T-helper 1 cell treated with Interleukin-12 subunit alpha and Interleukin-12 subunit beta and Interleukin-4 antibody, amounts not matched to agents 30 μg/mL and 1 μg/mL, for 36 hours (primary cell): ENCODE data around the gene PLA2G4F.

ENCODE experiments used
- H3K27ac Mint-ChIP-seq: one replicate; pipeline ENCODE4 v1.8.0; 2021; ENCODE audit warnings: mild to moderate bottlenecking, mixed read lengths
- H3K27me3 Mint-ChIP-seq: one replicate; pipeline ENCODE4 v1.8.0; 2021; ENCODE audit warnings: low read depth, mixed read lengths
- H3K36me3 Mint-ChIP-seq: one replicate; pipeline ENCODE4 v1.8.0; 2021; ENCODE audit warnings: low read depth, mixed read lengths
- H3K4me1 Mint-ChIP-seq: one replicate; pipeline ENCODE4 v1.8.0; 2021; ENCODE audit warnings: low read depth, mixed read lengths
- H3K4me3 Mint-ChIP-seq: one replicate; pipeline ENCODE4 v1.8.0; 2021; ENCODE audit warnings: mild to moderate bottlenecking, moderate library complexity, mixed read lengths
- H3K9me3 Mint-ChIP-seq: one replicate; pipeline ENCODE4 v1.8.0; 2021; ENCODE audit warnings: mixed read lengths

PLA2G4F gene

DNA sequence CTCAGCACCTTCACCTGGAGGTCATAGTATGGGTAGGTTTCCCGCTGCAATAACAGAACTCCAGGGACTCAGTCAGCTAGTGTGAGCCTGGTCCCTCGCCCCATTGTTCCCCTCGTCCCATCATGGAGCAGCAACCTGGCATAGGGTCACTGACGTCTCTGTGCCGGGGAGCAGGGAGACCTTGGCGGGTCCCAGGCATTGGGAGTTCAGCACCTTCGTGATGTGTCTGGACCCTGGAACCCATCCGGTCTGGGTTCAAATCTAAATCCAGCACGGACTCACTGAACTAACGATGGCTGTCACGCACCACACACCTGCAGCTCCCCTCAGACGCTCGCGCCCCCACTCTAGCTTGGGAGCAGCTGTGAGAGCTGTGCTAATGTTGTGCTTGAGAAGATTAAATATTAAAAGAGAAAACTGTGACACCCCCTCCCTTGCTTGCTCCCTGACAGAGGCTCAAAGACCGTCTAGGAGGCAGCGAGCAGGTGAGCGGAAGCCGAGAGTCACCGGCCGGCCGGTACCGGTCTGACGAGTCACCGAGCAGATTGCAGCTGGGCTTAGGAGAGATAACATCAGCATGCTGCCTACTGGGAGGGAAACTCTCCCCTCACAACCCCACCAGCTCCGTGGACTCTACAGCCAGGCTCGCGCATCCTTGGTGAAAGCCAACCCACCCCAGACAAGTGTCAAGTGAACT lies 742 bp downstream of the PLA2G4F start:
- Mint-ChIP-seq H3K27ac (no peak overlapping the region), H3K36me3 (peaks cover 6% of the 10 kb centered on the region), H3K4me3 (no peak overlapping the region), H3K4me1 (no peaks in the 10 kb centered on the region), H3K9me3 (no peaks in the 10 kb centered on the region), H3K27me3 (no peaks in the 10 kb centered on the region)

DNA sequence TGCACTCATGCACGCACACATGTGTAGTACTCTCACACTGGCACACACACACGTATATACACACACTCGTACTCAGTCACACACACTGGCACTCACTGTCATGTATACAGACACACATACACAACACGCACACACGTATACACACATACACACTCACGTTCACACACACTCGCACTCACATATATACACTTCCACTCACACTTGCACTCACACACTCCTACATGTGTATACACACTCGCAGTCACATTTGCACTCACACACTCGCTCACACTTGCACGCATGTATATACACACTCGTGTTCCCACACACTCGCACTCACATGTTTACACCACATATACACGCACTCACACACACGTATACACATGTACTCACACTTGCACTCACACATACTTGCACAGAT lies 1.5 kb downstream of the PLA2G4F start:
- Mint-ChIP-seq H3K4me1 (no peaks in the 10 kb centered on the region), H3K27ac (no peak overlapping the region), H3K4me3 (no peak overlapping the region), H3K9me3 (no peaks in the 10 kb centered on the region), H3K36me3 (peaks cover 6% of the 10 kb centered on the region), H3K27me3 (no peaks in the 10 kb centered on the region)

DNA sequence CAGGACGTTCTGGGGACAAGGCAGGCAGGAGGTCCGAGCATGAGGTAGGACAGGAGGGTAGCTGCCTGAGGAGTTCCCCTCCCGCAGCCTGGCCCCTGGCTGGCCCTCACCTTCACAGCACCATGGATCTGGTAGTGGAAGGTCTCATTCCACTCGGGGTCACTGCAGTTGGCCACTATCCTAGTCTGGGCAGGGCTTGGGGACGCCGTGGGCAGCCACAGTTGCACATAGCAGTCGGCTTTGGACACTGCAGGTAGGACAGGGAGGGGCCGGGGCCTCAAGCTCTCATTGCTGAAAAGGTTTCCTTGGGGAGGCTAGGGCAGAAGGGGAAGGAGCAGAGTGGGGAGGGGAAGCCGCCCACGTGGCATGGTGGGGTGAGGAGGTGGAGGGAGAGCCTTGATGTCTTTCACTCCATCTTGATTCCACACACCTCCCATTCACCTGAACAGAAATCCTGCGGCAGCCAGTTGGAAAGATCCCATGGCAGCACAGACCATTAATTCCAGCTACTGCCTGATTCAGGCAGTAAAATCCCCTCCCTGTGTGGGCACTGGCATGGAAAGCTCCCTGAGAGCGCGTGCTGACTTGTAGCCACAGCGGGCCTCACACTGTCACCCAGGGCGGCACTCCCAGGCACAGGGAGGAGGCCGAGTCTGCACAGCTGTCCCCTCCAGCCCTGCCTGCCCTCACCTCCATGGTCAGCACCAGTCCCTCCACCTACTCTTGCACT lies 2.1 kb downstream of the PLA2G4F start:
- Mint-ChIP-seq H3K4me1 (no peaks in the 10 kb centered on the region), H3K9me3 (no peaks in the 10 kb centered on the region), H3K27ac (no peak overlapping the region), H3K27me3 (no peaks in the 10 kb centered on the region), H3K4me3 (no peak overlapping the region), H3K36me3 (peaks cover 2% of the 10 kb centered on the region)

DNA sequence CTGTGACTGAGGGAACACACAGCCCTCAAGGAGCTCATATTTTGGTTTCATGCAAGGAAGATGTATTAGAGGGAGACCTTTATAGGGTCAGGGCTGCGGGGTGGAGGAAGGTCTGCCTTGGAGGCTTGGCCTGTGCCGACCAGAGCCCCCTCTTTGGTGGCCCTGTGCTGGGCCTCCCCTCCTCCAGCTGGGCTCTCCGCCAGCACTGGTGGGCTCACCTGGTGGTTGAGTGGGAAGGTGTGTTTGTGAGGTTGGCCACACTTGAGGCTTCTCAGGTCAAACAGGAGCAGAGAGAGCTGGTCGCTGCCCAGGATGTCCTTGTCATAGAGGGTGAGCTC lies 2.6 kb downstream of the PLA2G4F start:
- Mint-ChIP-seq H3K36me3 (peaks cover 2% of the 10 kb centered on the region), H3K27me3 (no peaks in the 10 kb centered on the region), H3K4me1 (no peaks in the 10 kb centered on the region), H3K4me3 (no peak overlapping the region), H3K27ac (no peak overlapping the region), H3K9me3 (no peaks in the 10 kb centered on the region)

DNA sequence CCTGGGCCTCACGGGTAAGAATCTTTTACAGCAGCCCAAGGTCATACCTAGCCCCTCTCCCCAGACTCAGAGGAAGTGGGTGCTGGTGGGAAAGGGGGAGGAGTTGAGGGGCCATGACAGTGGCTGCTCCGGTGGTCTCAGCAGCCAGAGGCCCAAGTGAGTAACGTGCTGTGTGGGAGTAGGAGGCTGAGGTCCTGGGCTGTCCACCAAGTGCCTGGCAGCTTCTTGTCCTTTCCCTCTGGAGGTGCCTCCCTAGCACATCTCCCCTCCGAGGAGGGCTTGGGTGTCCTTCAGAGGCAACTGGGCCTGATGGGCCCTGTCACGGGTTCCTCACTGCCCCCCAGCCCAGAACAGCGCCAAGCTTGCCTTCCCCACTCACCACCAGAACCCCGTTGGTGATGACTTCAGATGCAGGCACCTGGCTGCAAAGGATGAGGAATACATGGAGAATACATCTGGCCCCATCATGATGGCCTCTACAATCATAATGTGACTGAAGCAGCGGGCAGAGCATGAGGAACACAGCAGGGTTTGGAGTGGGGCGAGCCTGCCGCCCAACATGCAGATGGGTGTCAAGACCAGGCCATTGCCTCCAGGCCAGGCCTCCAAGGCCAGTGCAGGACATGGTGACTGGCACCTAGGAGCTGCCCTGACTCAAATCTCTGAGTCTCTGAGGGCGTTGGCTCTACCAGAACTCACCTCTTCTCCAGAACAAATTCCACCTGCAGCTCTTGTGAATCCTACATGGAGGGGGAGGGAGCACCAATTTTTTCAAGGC lies 3.3 kb downstream of the PLA2G4F start:
- H3K27ac Mint-ChIP-seq: no peak overlapping the region
- H3K4me1 Mint-ChIP-seq: no peaks in the 10 kb centered on the region
- no peak overlapping the region for H3K4me3 Mint-ChIP-seq
- no peaks in the 10 kb centered on the region for H3K9me3 Mint-ChIP-seq
- H3K36me3 Mint-ChIP-seq: no peaks in the 10 kb centered on the region
- no peaks in the 10 kb centered on the region for H3K27me3 Mint-ChIP-seq

DNA sequence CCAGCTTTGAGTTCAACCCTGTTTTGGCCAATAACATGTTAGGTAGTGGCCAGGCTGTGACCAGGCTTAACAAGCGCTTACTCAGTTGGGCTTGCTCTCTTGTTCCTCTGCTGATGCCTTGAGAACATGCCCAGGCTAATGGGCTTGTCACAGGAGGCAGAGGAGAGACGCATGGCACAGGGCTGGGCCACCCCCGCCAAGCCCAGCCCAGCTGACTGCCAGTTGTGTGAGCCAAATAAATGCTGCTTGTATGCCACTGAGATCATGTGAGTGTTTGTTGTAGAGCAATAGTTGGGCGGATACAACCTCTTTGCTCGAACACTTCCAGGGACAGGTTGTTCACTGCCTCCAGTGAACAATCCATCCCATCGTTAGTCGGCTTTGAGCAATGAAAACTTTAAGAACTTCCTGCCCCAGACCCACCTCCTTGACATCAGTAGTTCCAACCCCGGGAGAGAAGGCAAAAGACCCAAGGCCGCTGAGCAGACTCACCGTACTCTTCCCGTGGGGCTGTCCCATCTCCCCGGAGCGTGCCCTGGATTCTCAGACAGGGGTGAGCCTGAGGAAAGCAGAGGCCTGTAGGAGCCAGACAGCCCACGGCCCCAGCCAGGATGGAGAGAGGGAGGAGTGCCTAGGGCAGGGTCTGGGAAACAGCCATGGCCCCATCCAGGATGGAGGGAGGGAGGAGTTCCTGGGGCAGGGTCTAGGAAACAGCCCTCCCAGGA lies 4.1 kb downstream of the PLA2G4F start:
- no peaks in the 10 kb centered on the region for H3K4me1 Mint-ChIP-seq
- H3K9me3 Mint-ChIP-seq: no peaks in the 10 kb centered on the region
- no peak overlapping the region for H3K4me3 Mint-ChIP-seq
- H3K27ac Mint-ChIP-seq: no peak overlapping the region
- no peaks in the 10 kb centered on the region for H3K27me3 Mint-ChIP-seq
- H3K36me3 Mint-ChIP-seq: no peaks in the 10 kb centered on the region

DNA sequence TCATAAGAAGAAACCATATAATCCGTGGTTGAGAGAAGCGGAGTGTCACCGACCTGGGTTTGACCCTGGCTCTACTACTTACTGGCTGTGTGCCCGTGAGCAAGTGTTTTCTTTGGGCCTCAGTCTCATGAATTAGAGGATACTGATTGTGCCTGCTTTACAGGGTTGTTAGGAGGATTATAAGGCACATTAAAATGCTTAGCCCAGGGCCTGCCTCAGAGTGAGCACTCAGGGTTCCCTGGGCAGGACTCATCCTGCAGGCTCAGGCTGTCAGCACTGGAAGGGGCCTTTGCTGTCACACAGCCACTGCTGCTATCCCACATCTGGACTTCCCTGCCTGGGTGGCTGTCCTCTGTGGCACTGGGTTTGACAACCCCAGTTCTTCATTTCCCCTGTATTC lies 4.7 kb downstream of the PLA2G4F start:
- H3K27me3 Mint-ChIP-seq: no peaks in the 10 kb centered on the region
- H3K4me3 Mint-ChIP-seq: no peak overlapping the region
- no peaks in the 10 kb centered on the region for H3K36me3 Mint-ChIP-seq
- H3K4me1 Mint-ChIP-seq: no peaks in the 10 kb centered on the region
- no peaks in the 10 kb centered on the region for H3K9me3 Mint-ChIP-seq
- H3K27ac Mint-ChIP-seq: no peak overlapping the region

DNA sequence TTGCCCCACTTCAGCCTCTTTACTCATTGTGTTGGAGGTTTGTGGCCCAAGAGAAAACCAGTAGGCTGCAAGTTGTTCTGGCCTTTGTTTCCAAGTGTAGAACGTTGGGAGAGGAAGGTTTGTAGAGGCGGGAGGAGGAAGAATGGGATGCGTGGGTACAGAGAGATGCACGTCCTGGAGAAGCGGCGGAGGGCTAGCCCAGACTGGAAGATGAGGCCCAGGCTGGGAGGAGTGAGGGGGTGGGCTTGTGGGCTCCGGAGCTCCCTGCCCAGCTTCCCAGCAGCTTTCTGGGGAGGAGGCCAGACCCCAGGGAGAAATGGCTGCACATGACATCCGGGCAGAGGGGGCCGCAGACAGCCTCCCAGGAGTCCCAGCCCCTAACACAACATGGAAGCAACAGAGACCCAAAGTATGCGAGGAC lies 5.3 kb downstream of the PLA2G4F start:
- H3K27ac Mint-ChIP-seq: no peak overlapping the region
- no peaks in the 10 kb centered on the region for H3K4me1 Mint-ChIP-seq
- no peaks in the 10 kb centered on the region for H3K36me3 Mint-ChIP-seq
- H3K4me3 Mint-ChIP-seq: no peak overlapping the region
- H3K27me3 Mint-ChIP-seq: no peaks in the 10 kb centered on the region
- H3K9me3 Mint-ChIP-seq: no peaks in the 10 kb centered on the region

DNA sequence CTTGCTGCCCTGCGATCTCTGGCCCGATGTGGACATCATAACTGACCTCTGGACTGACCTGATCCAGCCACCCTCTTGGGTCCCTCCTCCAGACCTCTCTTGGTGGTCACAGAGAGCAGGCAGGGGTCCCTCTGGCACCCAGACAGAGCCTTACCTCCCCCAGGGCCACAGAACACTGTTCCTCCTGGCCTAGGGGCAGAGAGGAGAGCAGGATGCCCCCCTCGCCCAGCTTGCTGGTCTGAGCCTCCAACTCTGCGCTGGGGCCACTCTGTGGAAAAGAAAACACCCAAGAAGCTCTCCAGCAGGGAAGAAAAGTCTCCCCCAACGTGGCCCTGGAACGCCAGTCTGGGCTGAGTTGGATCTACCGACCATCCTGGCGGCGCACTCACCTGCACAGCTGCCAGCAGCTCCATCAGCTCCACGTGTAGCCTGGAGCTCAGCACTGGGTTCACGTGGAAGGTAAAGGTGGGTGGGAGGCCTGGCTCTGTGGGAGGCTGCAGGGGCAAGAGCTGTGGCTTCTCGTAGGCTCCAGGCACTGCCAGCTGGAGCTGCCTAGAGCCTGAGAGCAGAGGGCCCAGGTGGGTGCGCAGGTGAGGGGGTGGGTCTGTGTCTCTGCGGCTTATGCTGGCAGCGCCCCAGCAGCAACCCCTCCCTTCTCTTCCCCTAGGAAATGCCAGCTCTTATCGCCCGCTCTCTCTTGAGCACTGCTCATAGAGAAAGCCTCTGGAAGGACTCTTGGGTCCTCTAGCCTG lies 6.0 kb downstream of the PLA2G4F start:
- Mint-ChIP-seq H3K27me3 (no peaks in the 10 kb centered on the region), H3K4me3 (no peak overlapping the region), H3K27ac (no peak overlapping the region), H3K36me3 (no peaks in the 10 kb centered on the region), H3K4me1 (no peaks in the 10 kb centered on the region), H3K9me3 (no peaks in the 10 kb centered on the region)

DNA sequence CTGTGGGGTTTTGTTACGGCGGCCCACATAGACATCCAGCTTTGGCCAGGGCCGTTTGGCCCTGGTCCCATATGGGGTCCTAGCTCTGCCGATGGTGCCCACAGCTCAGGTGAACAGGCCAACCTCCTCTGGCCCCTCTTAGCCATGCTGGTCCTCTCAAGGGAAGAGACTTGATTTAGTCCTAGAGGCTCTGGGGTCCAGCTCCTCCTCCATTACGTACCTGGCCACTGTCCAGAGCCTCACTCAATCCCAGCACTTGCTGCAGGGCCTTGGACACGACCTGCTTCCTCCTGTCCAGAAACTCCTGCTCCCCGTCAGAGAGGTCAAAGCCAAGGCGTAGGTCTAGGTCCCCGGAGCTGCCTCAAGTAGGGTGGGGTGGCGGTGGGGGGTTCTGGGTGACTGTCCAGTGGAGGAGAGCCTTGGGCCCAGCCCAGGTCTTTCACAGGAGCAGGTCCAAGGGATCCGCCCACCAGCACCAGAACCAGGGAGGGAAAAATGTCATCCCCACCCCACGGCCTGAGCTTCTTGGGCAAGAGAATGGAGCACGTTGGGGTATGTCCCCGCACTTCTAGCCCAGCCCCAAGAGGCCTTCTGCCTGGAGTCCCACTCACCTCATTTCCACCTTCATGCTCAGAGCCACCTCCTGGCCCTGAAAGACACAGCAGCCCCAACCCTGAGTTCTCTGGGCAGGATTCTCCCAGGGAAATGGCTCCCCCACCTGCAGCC lies 6.8 kb downstream of the PLA2G4F start:
- H3K27me3 Mint-ChIP-seq: no peaks in the 10 kb centered on the region
- H3K36me3 Mint-ChIP-seq: no peaks in the 10 kb centered on the region
- no peaks in the 10 kb centered on the region for H3K9me3 Mint-ChIP-seq
- H3K27ac Mint-ChIP-seq: no peak overlapping the region
- H3K4me1 Mint-ChIP-seq: no peaks in the 10 kb centered on the region
- H3K4me3 Mint-ChIP-seq: no peak overlapping the region

DNA sequence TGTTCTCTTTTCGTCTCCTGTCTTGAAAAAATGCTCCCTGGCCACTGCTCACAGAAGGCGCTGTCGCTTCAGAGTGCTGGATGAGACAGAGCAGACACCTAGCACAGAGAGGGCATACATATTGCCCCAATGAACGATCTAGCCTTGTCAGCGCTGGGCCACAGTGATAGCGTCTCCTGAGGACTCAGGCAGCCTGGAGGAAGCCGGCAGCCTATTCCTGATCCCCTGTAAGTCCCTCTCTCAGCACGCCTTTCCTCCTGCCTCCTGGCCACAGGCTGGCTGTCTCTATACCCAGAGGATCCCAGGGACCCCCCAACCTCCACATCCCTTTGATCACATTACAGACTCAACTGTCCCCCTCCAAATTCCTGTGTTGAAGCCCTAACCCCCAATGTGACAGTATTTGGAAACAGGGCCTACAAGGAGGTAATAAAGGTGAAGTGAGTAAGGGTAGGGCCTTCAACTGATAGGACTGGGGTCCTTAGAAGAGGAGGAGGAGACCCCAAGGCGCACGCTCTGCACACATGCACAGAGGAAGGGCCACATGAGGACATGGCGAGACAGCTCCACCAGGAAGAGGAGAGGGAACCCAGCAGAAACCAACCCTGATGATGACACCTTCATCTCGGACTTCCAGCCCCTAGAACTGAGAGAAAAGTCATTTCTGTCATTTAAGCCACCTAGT lies 7.5 kb downstream of the PLA2G4F start:
- Mint-ChIP-seq H3K36me3 (no peaks in the 10 kb centered on the region), H3K4me1 (no peaks in the 10 kb centered on the region), H3K27ac (no peak overlapping the region), H3K27me3 (no peaks in the 10 kb centered on the region), H3K4me3 (no peak overlapping the region), H3K9me3 (no peaks in the 10 kb centered on the region)

DNA sequence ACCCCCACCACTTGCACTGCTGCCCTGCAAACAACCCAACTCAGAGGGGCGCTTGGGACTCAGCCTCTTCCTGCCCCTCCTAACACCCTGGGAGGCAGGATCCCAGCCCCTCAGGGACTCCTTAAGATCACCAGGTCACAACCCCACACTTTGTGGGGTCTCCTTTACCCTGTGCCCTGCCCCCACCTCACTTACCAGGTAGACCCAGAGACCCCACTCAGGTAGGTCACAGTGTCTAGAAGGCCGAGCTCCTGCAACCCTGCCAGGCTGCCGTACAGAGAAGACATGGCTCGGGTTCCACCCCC lies 9.1 kb downstream of the PLA2G4F start:
- no peak overlapping the region for H3K27ac Mint-ChIP-seq
- H3K4me1 Mint-ChIP-seq: no peaks in the 10 kb centered on the region
- no peaks in the 10 kb centered on the region for H3K9me3 Mint-ChIP-seq
- no peaks in the 10 kb centered on the region for H3K27me3 Mint-ChIP-seq
- H3K36me3 Mint-ChIP-seq: no peaks in the 10 kb centered on the region
- H3K4me3 Mint-ChIP-seq: no peak overlapping the region
